Lung (tissue), 12 donors: ENCODE results near the gene ADAMTS4. TPM values are rescaled to one million over a fixed set of nuclear protein-coding genes. Genes with fewer than 3 reads are reported as not detected.
A peak's percentile ranks its signal among the peaks of the same experiment; 100 is the strongest.

ENCODE experiments used
- ATAC-seq: fragments of 200-7000 bp; cut with Tn5 transposase; one replicate; pipeline ENCODE4 v1.9.1; 2020; ENCODE audit warnings: moderate number of reproducible peaks; ENCODE audit not compliant: insufficient read depth, low FRiP score
- DNase-seq, 3 donors: peaks; one replicate each; pipeline ENCODE4 v3.0.0-alpha.2; 2013 to 2017
- H3K27ac ChIP-seq, 2 donors: one replicate each; pipeline ENCODE4 v1.5.1; 2013; ENCODE audit warnings: mild to moderate bottlenecking in 2 of 2, moderate library complexity in 2 of 2, control low read depth in 1 of 2, inconsistent platforms in 1 of 2, low read depth in 1 of 2, low read length in 1 of 2
- H3K27me3 ChIP-seq, 3 donors: one replicate each; pipeline ENCODE4 v1.5.1; 2013; ENCODE audit warnings: low read length in 2 of 3; ENCODE audit not compliant: control insufficient read depth in 3 of 3, insufficient read depth in 3 of 3
- H3K36me3 ChIP-seq, 4 donors: one replicate each; pipeline ENCODE4 v1.5.1; 2013; ENCODE audit warnings: low read length in 4 of 4, mild to moderate bottlenecking in 1 of 4, moderate library complexity in 1 of 4; ENCODE audit not compliant: control insufficient read depth in 4 of 4, insufficient read depth in 4 of 4
- H3K4me1 ChIP-seq, 5 donors: one replicate each; pipeline ENCODE4 v1.5.1; 2013; ENCODE audit warnings: low read length in 5 of 5, mild to moderate bottlenecking in 2 of 5, moderate library complexity in 1 of 5; ENCODE audit not compliant: control insufficient read depth in 5 of 5, insufficient read depth in 5 of 5
- H3K4me3 ChIP-seq: one replicate; pipeline ENCODE4 v1.5.1; 2013; ENCODE audit warnings: mild to moderate bottlenecking, control low read depth, moderate library complexity
- H3K9ac ChIP-seq, 2 donors: one replicate each; pipeline ENCODE4 v1.5.1; 2013; ENCODE audit warnings: low read length in 2 of 2, control low read depth in 1 of 2; ENCODE audit not compliant: insufficient read depth in 1 of 2
- H3K9me3 ChIP-seq, 4 donors: one replicate each; pipeline ENCODE4 v1.5.1; 2013; ENCODE audit warnings: low read length in 3 of 4, mild to moderate bottlenecking in 1 of 4, moderate library complexity in 1 of 4; ENCODE audit not compliant: control insufficient read depth in 4 of 4, insufficient read depth in 3 of 4
- CTCF ChIP-seq: IDR thresholded peaks from 2 replicates; pipeline ENCODE4 v1.5.1; 2012; ENCODE audit warnings: mild to moderate bottlenecking; ENCODE audit errors: control extremely low read depth, extremely low read depth
- WGBS, 2 donors: extraction: QIAGEN DNeasy Blood & Tissue Kit; methylation state at CpG; one replicate each; pipeline ENCODE4 v1.1.7; 2013; 5-methylcytosine and 5-hydroxymethylcytosine counted together
- polyA plus RNA-seq, 2 donors: library from polyadenylated mRNA; stranded (reverse); fragments of 200-250 nt; gene quantifications; one replicate each; pipeline ENCODE4 v1.2.1, GENCODE V29; 2013
- total RNA-seq, 2 donors: library from RNA; depleted of rRNA in 1 of 2; stranded (reverse); fragments of >200 nt in 1 of 2; gene quantifications; one replicate each; pipeline ENCODE4 v1.2.1, GENCODE V29; 2014 to 2021
- donor health status: control.
- donor health status: control.
- donor health status: Bipolar disorder and iron deficiency.
- donor health status: healthy.
- donor health status: DM: yes; HTN: yes; CAD: no.

The ADAMTS4 gene
- total and polyA plus RNA-seq, 4 donors: 2.3 to 22.3 (median 13.0) TPM

GRCh38 chr1:161164901-161165610, 33.8 kb downstream of the ADAMTS4 start:
- no peak for TF ChIP-seq CTCF
- H3K9ac ChIP-seq: peak overlapping the region in 1 of 2 donors; percentile 67
- 66 to 73% methylated on average over 14 of the region's 14 CpGs for WGBS, 2 donors
- no peaks in the 10 kb centered on the region for H3K9me3 ChIP-seq
- peak overlapping the region; percentile 86 to 94 for H3K27ac ChIP-seq
- no peak for DNase-seq
- H3K36me3 ChIP-seq: peaks cover 0 to 25% (median 11%) of the 10 kb centered on the region in 4 donors
- no peaks in the 10 kb centered on the region for H3K27me3 ChIP-seq
- ATAC-seq: no peak
- H3K4me1 ChIP-seq: peaks cover 0 to 25% (median 10%) of the 10 kb centered on the region in 5 donors
- H3K4me3 ChIP-seq: no peak overlapping the region

DNA sequence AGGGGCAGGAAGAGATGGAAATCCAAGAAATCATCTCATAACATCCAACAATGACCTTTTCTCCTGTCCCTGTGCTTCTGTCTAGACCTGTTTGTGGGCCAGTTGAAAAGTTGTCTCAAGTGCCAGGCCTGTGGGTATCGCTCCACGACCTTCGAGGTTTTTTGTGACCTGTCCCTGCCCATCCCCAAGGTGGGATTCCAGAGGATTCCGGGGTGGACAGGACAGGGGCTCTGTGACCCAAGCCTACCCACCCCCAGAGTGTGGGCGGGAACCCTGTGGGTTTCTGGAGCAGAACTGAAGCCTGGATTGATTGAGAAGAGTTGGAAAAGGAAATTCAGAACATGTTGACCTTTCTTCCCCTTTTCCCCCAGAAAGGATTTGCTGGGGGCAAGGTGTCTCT, 35.1 kb downstream of the ADAMTS4 start:
- H3K4me3 ChIP-seq: no peak overlapping the region
- DNase-seq (no peak), ATAC-seq (no peak)
- H3K4me1 ChIP-seq: peaks cover 0 to 31% (median 11%) of the 10 kb centered on the region in 5 donors
- H3K9me3 ChIP-seq: no peaks in the 10 kb centered on the region
- 91 to 93% methylated on average over 5 of the region's 5 CpGs for WGBS, 2 donors
- H3K9ac ChIP-seq: no peak overlapping the region
- H3K27me3 ChIP-seq: no peaks in the 10 kb centered on the region
- H3K27ac ChIP-seq: no peak overlapping the region
- TF ChIP-seq CTCF: no peak
- peaks cover 0 to 19% (median 9%) of the 10 kb centered on the region in 4 donors for H3K36me3 ChIP-seq

DNA sequence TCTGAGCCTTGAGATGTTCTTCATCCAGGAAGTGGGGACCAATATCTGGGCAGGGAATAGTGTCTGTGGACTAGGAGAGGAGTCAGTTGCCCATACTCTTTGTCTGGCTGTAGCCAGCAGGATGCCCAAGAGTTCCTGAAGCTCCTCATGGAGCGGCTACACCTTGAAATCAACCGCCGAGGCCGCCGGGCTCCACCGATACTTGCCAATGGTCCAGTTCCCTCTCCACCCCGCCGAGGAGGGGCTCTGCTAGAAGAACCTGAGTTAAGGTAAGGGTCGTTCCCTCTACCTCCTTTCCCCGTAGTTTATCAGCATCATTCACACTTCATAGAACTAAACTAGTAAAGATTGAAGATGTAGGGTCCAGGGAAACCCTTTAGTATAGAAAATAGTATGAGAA, 36.0 kb downstream of the ADAMTS4 start:
- Histone ChIP-seq H3K4me1 (peaks cover 2 to 33% (median 11%) of the 10 kb centered on the region in 5 donors), H3K27ac (no peak overlapping the region), H3K9ac (no peak overlapping the region), H3K4me3 (no peak overlapping the region), H3K36me3 (peaks cover 0 to 23% (median 9%) of the 10 kb centered on the region in 4 donors), H3K27me3 (no peaks in the 10 kb centered on the region), H3K9me3 (no peaks in the 10 kb centered on the region)
- TF ChIP-seq CTCF: no peak
- no peak for ATAC-seq
- 94 to 95% methylated on average over 10 of the region's 10 CpGs for WGBS, 2 donors
- no peak for DNase-seq
